Activated CD4-positive, alpha-beta T cell treated with anti-CD3 and anti-CD28 coated beads, Interleukin-2, amount 10 ng/mL, durations not matched to agents 24 days and 14 days (primary cell): Measurements from ENCODE around the gene CIB4. TPM values are rescaled to one million over a fixed set of nuclear protein-coding genes. Genes with fewer than 3 reads are reported as not detected.

Experiments used
- DNase-seq: peaks from one replicate; pipeline ENCODE4 v3.0.0; 2022
- H3K27ac Mint-ChIP-seq: one replicate; pipeline ENCODE4 v1.8.0; 2022; ENCODE audit warnings: mild to moderate bottlenecking, mixed read lengths
- H3K27me3 Mint-ChIP-seq: one replicate; pipeline ENCODE4 v1.8.0; 2022; ENCODE audit warnings: mixed read lengths
- H3K36me3 Mint-ChIP-seq: one replicate; pipeline ENCODE4 v1.8.0; 2022; ENCODE audit warnings: low read depth, mild to moderate bottlenecking, mixed read lengths
- H3K4me1 Mint-ChIP-seq: one replicate; pipeline ENCODE4 v1.8.0; 2021; ENCODE audit warnings: mixed read lengths
- H3K4me3 Mint-ChIP-seq: one replicate; pipeline ENCODE4 v1.8.0; 2022; ENCODE audit warnings: mild to moderate bottlenecking, moderate library complexity, mixed read lengths
- H3K9me3 Mint-ChIP-seq: one replicate; pipeline ENCODE4 v1.8.0; 2021; ENCODE audit warnings: mixed read lengths
- intact Hi-C: fragments of 100-400 bp; cut with micrococcal nuclease; formaldehyde crosslinking; loops from one replicate; pipeline ENCODE4 v1.15.1; 2023
- total RNA-seq: library from RNA; stranded (reverse); gene quantifications from 2 replicates; pipeline ENCODE4 v1.2.3, GENCODE V29; 2022

CIB4 gene
- total RNA-seq, 1 donor from 2014 or later: not detected

- no peaks in the 10 kb centered on the region for H3K9me3 Mint-ChIP-seq
- peaks cover 6% of the 10 kb centered on the region for H3K27me3 Mint-ChIP-seq
- H3K27ac Mint-ChIP-seq: no peak overlapping the region
- no peaks in the 10 kb centered on the region for H3K36me3 Mint-ChIP-seq
- peaks cover 3% of the 10 kb centered on the region for H3K4me1 Mint-ChIP-seq
- no peak for DNase-seq
- no peak overlapping the region for H3K4me3 Mint-ChIP-seq
- intact Hi-C loops: loop anchor here (5.0 kb wide), 1 partner anchor 626 kb away; no protein-coding TSS in a partner anchor
These were observed 62.6 kb downstream of the CIB4 start for GRCh38 chr2:26578581-26578980.

GRCh38 chr2:26578113-26578458, 63.1 kb downstream of the CIB4 start:
- no peaks in the 10 kb centered on the region for H3K9me3 Mint-ChIP-seq
- H3K27ac Mint-ChIP-seq: no peak overlapping the region
- H3K36me3 Mint-ChIP-seq: no peaks in the 10 kb centered on the region
- no peak overlapping the region for H3K4me3 Mint-ChIP-seq
- no peak for DNase-seq
- peaks cover 3% of the 10 kb centered on the region for H3K4me1 Mint-ChIP-seq
- intact Hi-C loops: loop anchor here (5.0 kb wide), 1 partner anchor 626 kb away; no protein-coding TSS in a partner anchor
- peaks cover 6% of the 10 kb centered on the region for H3K27me3 Mint-ChIP-seq

GRCh38 chr2:26577442-26578112, 63.6 kb downstream of the CIB4 start:
- Mint-ChIP-seq H3K4me3 (no peak overlapping the region), H3K36me3 (no peaks in the 10 kb centered on the region), H3K27ac (no peak overlapping the region), H3K4me1 (peaks cover 3% of the 10 kb centered on the region), H3K27me3 (peaks cover 8% of the 10 kb centered on the region), H3K9me3 (no peaks in the 10 kb centered on the region)
- peak; percentile 89 for DNase-seq
- intact Hi-C loops: loop anchor here (1.0 to 5.0 kb wide), 2 partner anchors 74 to 625 kb away; no protein-coding TSS in a partner anchor

GRCh38 chr2:26576565-26577441, 64.4 kb downstream of the CIB4 start:
- intact Hi-C loops: loop anchor here (1.0 to 5.0 kb wide), 2 partner anchors 74 to 625 kb away; no protein-coding TSS in a partner anchor
- Mint-ChIP-seq H3K27ac (no peak overlapping the region), H3K4me3 (no peak overlapping the region), H3K9me3 (no peaks in the 10 kb centered on the region), H3K27me3 (peaks cover 11% of the 10 kb centered on the region), H3K4me1 (peaks cover 3% of the 10 kb centered on the region), H3K36me3 (no peaks in the 10 kb centered on the region)
- no peak for DNase-seq

GRCh38 chr2:26575836-26576564, 65.2 kb downstream of the CIB4 start:
- Mint-ChIP-seq H3K27ac (no peak overlapping the region), H3K9me3 (no peaks in the 10 kb centered on the region), H3K4me1 (peaks cover 3% of the 10 kb centered on the region), H3K27me3 (peaks cover 14% of the 10 kb centered on the region), H3K4me3 (no peak overlapping the region), H3K36me3 (no peaks in the 10 kb centered on the region)
- intact Hi-C loops: loop anchor here (5.0 kb wide), 1 partner anchor 624 kb away; no protein-coding TSS in a partner anchor
- DNase-seq: no peak

- H3K9me3 Mint-ChIP-seq: no peaks in the 10 kb centered on the region
These were observed 66.1 kb downstream of the CIB4 start for GRCh38 chr2:26574900-26575560.

GRCh38 chr2:26574066-26574899, 66.9 kb downstream of the CIB4 start:
- intact Hi-C loops: no loop called here
- H3K4me1 Mint-ChIP-seq: peaks cover 3% of the 10 kb centered on the region
- DNase-seq: no peak
- no peak overlapping the region for H3K27ac Mint-ChIP-seq
- H3K9me3 Mint-ChIP-seq: no peaks in the 10 kb centered on the region
- no peaks in the 10 kb centered on the region for H3K36me3 Mint-ChIP-seq
- peaks cover 15% of the 10 kb centered on the region for H3K27me3 Mint-ChIP-seq
- H3K4me3 Mint-ChIP-seq: no peak overlapping the region

More at GRCh38 chr2:26574900-26575560, 66.1 kb downstream of the CIB4 start:
- no peak overlapping the region for H3K4me3 Mint-ChIP-seq
- intact Hi-C loops: loop anchor here (5.0 kb wide), 1 partner anchor 623 kb away; no protein-coding TSS in a partner anchor
- no peak for DNase-seq
- no peaks in the 10 kb centered on the region for H3K36me3 Mint-ChIP-seq
- no peak overlapping the region for H3K27ac Mint-ChIP-seq
- H3K4me1 Mint-ChIP-seq: peaks cover 3% of the 10 kb centered on the region
- peaks cover 15% of the 10 kb centered on the region for H3K27me3 Mint-ChIP-seq

- H3K27me3 Mint-ChIP-seq: peaks cover 14% of the 10 kb centered on the region
- H3K27ac Mint-ChIP-seq: no peak overlapping the region
- no peak for DNase-seq
- intact Hi-C loops: no loop called here
- no peaks in the 10 kb centered on the region for H3K9me3 Mint-ChIP-seq
- H3K4me1 Mint-ChIP-seq: peaks cover 3% of the 10 kb centered on the region
- H3K36me3 Mint-ChIP-seq: no peaks in the 10 kb centered on the region
- no peak overlapping the region for H3K4me3 Mint-ChIP-seq
These were observed 67.8 kb downstream of the CIB4 start for GRCh38 chr2:26573241-26573925.

- intact Hi-C loops: no loop called here
- no peak overlapping the region for H3K27ac Mint-ChIP-seq
- H3K4me1 Mint-ChIP-seq: peaks cover 1% of the 10 kb centered on the region
- H3K36me3 Mint-ChIP-seq: no peaks in the 10 kb centered on the region
- H3K27me3 Mint-ChIP-seq: peaks cover 14% of the 10 kb centered on the region
- DNase-seq: no peak
- H3K4me3 Mint-ChIP-seq: no peak overlapping the region
- no peaks in the 10 kb centered on the region for H3K9me3 Mint-ChIP-seq
These were observed 68.6 kb downstream of the CIB4 start for GRCh38 chr2:26572591-26572990.

GRCh38 chr2:26571316-26571715, 69.8 kb downstream of the CIB4 start:
- Mint-ChIP-seq H3K27me3 (peaks cover 14% of the 10 kb centered on the region), H3K9me3 (no peaks in the 10 kb centered on the region), H3K36me3 (no peaks in the 10 kb centered on the region), H3K27ac (no peak overlapping the region), H3K4me3 (no peak overlapping the region), H3K4me1 (no peaks in the 10 kb centered on the region)
- intact Hi-C loops: no loop called here
- DNase-seq: no peak

- H3K27me3 Mint-ChIP-seq: peaks cover 19% of the 10 kb centered on the region
- intact Hi-C loops: no loop called here
These were observed 71.1 kb downstream of the CIB4 start for GRCh38 chr2:26570083-26570430.

More at GRCh38 chr2:26570083-26570430, 71.1 kb downstream of the CIB4 start:
- no peaks in the 10 kb centered on the region for H3K36me3 Mint-ChIP-seq
- H3K9me3 Mint-ChIP-seq: no peaks in the 10 kb centered on the region
- no peaks in the 10 kb centered on the region for H3K4me1 Mint-ChIP-seq
- no peak overlapping the region for H3K4me3 Mint-ChIP-seq
- DNase-seq: no peak
- H3K27ac Mint-ChIP-seq: no peak overlapping the region
